Measurements from ENCODE around the gene TRAK1.

TRAK1 gene

DNA sequence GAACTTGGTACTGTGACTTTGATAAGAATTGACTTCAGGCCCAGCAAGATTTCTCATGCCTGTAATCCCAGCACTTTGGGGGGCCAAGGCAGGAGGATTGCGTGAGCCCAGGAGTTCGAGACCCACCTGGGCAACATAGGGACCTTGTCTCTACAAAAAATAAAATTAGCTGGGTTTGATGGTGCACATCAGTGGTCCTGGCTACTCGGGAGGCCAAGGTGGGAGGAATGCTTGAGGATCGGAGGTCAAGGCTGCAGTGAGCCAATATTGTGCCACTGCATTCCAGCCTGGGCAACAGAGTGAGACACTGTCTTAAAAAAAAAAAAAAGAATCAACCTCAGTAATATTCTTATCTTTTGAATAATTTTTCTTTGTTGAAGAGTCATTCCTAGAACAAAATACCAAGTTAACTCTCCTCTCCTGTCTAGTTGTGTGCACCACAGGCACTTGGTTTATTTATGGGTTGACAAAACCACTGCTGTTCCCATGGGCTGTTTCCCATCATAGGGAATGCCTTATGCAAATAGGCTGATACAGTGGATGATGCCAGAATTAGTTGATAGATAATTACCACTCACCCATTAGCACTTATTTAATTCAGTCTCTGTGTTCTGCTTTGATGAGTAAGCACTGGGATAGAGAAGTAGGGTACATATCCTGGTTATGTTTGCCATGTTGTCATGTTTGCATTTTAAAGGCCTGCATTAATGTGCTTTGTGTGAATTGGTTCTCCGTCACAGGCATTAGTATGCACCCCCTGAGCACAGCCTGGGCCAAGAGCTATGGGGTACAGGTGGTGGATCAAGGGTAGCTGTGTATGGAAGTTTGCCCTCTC is 32.9 kb downstream of the TRAK1 start:
- no peak overlapping the region for H3K4me3 Mint-ChIP-seq
- no peak overlapping the region for H3K27ac Mint-ChIP-seq
- peaks cover 36% of the 10 kb centered on the region for H3K36me3 Mint-ChIP-seq (ENCODE audit: low read depth)
- TF ChIP-seq, protein P1, sequence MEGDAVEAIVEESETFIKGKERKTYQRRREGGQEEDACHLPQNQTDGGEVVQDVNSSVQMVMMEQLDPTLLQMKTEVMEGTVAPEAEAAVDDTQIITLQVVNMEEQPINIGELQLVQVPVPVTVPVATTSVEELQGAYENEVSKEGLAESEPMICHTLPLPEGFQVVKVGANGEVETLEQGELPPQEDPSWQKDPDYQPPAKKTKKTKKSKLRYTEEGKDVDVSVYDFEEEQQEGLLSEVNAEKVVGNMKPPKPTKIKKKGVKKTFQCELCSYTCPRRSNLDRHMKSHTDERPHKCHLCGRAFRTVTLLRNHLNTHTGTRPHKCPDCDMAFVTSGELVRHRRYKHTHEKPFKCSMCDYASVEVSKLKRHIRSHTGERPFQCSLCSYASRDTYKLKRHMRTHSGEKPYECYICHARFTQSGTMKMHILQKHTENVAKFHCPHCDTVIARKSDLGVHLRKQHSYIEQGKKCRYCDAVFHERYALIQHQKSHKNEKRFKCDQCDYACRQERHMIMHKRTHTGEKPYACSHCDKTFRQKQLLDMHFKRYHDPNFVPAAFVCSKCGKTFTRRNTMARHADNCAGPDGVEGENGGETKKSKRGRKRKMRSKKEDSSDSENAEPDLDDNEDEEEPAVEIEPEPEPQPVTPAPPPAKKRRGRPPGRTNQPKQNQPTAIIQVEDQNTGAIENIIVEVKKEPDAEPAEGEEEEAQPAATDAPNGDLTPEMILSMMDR (IDR thresholded peaks at IDR 0.05) = no peak
- DNase-seq = no peak
- H3K4me1 Mint-ChIP-seq = peaks cover 17% of the 10 kb centered on the region
- no peaks in the 10 kb centered on the region for H3K9me3 Mint-ChIP-seq
- no peaks in the 10 kb centered on the region for H3K27me3 Mint-ChIP-seq (ENCODE audit: low read depth, poor library complexity)

DNA sequence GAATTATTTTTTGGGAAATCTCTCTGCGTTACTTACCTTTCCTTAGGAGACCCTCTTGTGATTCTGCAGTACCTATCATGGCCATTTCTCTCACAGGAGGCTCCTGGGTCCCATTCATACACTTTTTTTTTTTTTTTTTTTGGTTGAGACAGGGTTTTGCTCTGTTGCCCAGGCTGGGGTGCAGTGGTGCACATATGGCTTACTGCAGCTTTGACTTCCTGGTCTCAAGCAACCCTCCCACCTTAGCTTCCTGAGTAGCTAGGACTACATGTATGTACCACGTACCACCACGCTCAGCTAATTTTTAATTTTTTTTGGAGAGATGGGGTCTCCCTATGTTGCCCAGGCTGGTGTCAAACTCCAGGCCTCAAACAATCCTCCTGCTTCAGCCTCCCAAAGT is 36.1 kb downstream of the TRAK1 start:
- H3K27me3 Mint-ChIP-seq (ENCODE audit: low read depth, poor library complexity) = no peaks in the 10 kb centered on the region

DNA sequence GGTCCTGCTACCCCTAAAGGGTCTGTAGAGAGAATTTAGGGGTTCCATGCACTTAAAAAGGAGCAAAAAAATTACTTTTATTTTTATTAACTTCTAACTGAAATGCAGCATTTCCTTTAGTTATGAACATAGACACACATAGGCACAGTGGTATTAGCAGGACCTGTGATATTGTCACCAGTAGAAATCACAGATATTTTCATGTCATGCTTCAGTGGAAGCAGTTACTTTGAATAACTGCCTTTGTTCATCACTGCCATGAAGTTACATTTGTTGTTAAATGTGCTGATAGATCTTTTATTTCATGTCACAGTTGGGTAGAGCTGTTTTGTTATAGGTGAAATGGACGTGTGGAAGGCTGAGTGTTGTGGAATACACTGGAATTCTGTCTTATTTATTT is 37.4 kb downstream of the TRAK1 start:
- peaks cover 2% of the 10 kb centered on the region for H3K4me1 Mint-ChIP-seq
- TF ChIP-seq, protein P1 (IDR thresholded peaks at IDR 0.05) = no peak
- DNase-seq = no peak
- no peaks in the 10 kb centered on the region for H3K27me3 Mint-ChIP-seq (ENCODE audit: low read depth, poor library complexity)
- no peaks in the 10 kb centered on the region for H3K9me3 Mint-ChIP-seq
- H3K4me3 Mint-ChIP-seq = no peak overlapping the region
- no peak overlapping the region for H3K27ac Mint-ChIP-seq
- peaks cover 36% of the 10 kb centered on the region for H3K36me3 Mint-ChIP-seq (ENCODE audit: low read depth)

More for the DNA sequence above, 36.1 kb downstream of the TRAK1 start:
- Mint-ChIP-seq H3K4me3 (no peak overlapping the region), H3K9me3 (no peaks in the 10 kb centered on the region), H3K4me1 (peaks cover 12% of the 10 kb centered on the region), H3K27ac (no peak overlapping the region), H3K36me3 (ENCODE audit: low read depth) (peaks cover 32% of the 10 kb centered on the region)
- DNase-seq = no peak
- TF ChIP-seq, protein P1 (IDR thresholded peaks at IDR 0.05) = no peak

DNA sequence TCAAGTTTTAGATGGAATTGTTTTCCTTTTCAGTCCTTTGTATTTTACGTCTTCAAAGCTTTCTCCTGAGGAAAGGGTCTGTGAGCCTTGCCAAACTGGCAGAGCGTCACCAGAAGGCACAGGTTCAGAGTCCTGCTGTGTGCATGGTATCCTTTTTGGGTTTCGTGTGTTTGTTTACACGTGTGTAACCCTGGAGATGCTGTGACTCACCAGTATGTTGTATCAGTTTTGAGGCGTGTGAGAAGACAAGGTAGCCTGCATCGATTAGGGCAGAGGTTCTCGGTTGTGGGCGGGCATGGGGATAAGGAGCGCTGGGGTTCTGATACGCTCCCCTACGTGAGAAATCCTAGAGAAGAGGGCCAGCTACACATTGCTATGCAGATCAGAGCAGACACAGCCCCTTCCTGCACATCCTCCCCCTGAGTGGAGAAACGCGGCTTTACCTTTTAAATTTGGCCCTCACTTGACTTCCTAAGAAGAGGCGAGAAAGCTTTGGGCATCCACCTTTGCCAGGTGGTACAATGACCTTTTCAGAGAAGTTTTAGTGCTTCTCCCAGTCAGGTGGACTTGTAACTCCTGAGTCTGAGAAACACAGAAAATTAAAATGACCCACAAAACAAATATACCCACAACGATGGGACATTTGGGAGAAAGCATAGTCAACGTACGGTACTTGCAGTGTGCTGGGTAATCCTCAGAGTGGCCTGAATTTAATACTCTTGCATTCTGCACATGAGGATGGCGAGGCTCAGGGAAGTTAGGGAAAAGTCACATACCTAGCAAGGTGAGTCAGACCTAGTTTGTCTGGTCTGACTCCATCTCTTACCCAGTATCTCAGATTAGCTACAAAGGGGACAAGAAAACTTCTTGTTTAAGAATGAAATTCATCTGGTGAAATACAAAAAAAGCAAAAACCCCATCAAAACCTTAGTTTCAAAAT is 38.1 kb downstream of the TRAK1 start:
- Mint-ChIP-seq H3K9me3 (no peaks in the 10 kb centered on the region), H3K36me3 (ENCODE audit: low read depth) (peaks cover 34% of the 10 kb centered on the region), H3K4me1 (no peaks in the 10 kb centered on the region), H3K4me3 (no peak overlapping the region), H3K27me3 (ENCODE audit: low read depth, poor library complexity) (no peaks in the 10 kb centered on the region), H3K27ac (peak overlapping the region; percentile 72)
- DNase-seq = no peak
- TF ChIP-seq, protein P1 (IDR thresholded peaks at IDR 0.05) = no peak

DNA sequence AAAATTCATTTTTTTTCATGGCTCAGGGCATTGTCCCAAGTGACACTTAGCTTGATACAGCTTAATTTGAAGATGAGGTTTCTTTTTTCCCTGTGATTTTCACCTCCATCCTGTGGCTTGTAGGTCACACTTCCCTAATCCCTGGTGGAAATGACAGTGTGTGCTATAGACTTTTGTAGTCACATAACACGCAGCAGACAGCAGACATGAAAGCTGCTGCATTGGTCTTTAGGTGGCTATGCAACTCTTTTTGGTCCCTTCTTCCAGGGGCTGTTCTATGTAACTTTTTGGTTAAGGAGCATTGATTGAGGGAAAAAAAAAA is 38.8 kb downstream of the TRAK1 start:
- no peak overlapping the region for H3K4me3 Mint-ChIP-seq
- H3K27ac Mint-ChIP-seq = no peak overlapping the region
- peaks cover 27% of the 10 kb centered on the region for H3K36me3 Mint-ChIP-seq (ENCODE audit: low read depth)
- no peaks in the 10 kb centered on the region for H3K27me3 Mint-ChIP-seq (ENCODE audit: low read depth, poor library complexity)
- TF ChIP-seq, protein P1 (IDR thresholded peaks at IDR 0.05) = no peak
- H3K9me3 Mint-ChIP-seq = no peaks in the 10 kb centered on the region
- DNase-seq = no peak
- H3K4me1 Mint-ChIP-seq = no peaks in the 10 kb centered on the region
